Uterus (tissue), 2 donors: ENCODE measurements around the gene PYGO2.

ENCODE experiments used
- POLR2A ChIP-seq, 2 donors: fragments of 450-650 bp; IDR thresholded peaks; one replicate each; pipeline ENCODE4 v1.6.1; 2016; ENCODE audit warnings: antibody characterized with exemption in 2 of 2, mild to moderate bottlenecking in 1 of 2, moderate library complexity in 1 of 2
- TF ChIP-seq, protein P1 (sequence below), 4 experiments: fragments of 200-600 bp in 2 of 4; fragments of 450-650 bp in 2 of 4; sonication (generic) in 2 of 4; IDR thresholded peaks; one replicate each; pipeline ENCODE4 v1.5.1; 2016 to 2019; ENCODE audit warnings: antibody characterized with exemption in 4 of 4, mild to moderate bottlenecking in 2 of 4, moderate library complexity in 1 of 4

DNA sequence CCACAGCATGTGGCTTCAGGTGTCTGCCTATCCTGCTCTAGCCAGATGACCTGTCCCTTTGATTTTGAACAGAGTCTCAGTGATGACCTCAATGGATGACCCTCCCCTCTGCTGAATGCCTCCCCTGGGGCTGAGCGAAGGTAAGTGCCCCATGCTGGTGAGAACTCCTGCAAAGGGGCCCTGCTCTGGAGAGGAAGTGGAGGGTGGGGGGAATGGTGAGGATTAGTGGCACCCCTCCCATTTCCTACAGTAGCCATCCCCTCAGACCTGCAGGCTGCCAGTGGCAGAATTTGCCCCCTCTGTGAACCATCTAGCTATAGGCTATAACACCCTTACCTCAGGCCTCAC, 21.4 kb downstream of the PYGO2 start:
- TF ChIP-seq POLR2A (IDR thresholded peaks at IDR 0.05): no peak
- TF ChIP-seq, protein P1, sequence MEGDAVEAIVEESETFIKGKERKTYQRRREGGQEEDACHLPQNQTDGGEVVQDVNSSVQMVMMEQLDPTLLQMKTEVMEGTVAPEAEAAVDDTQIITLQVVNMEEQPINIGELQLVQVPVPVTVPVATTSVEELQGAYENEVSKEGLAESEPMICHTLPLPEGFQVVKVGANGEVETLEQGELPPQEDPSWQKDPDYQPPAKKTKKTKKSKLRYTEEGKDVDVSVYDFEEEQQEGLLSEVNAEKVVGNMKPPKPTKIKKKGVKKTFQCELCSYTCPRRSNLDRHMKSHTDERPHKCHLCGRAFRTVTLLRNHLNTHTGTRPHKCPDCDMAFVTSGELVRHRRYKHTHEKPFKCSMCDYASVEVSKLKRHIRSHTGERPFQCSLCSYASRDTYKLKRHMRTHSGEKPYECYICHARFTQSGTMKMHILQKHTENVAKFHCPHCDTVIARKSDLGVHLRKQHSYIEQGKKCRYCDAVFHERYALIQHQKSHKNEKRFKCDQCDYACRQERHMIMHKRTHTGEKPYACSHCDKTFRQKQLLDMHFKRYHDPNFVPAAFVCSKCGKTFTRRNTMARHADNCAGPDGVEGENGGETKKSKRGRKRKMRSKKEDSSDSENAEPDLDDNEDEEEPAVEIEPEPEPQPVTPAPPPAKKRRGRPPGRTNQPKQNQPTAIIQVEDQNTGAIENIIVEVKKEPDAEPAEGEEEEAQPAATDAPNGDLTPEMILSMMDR (IDR thresholded peaks at IDR 0.05): no peak
